Measurements from ENCODE around the gene PEX10. TPM values are rescaled to one million over a fixed set of nuclear protein-coding genes. Genes with fewer than 3 reads are reported as not detected.

Gene PEX10
- total and polyA plus RNA-seq, 4 donors = 6.2 to 16.4 (median 11.8) TPM

- TF ChIP-seq ZBTB33 (IDR thresholded peaks at IDR 0.05) = no peak
- TF ChIP-seq HNF4G (IDR thresholded peaks at IDR 0.05) = no peak
- no peak for TF ChIP-seq NR2F2 (IDR thresholded peaks at IDR 0.05)
- TF ChIP-seq TAF1 (conservative IDR thresholded peaks at IDR 0.05) = no peak
- no peak for TF ChIP-seq RAD21 (IDR thresholded peaks at IDR 0.05)
- no peak for TF ChIP-seq SP1 (IDR thresholded peaks at IDR 0.05)
Measured at GRCh38 chr1:2433936-2434655, 21.7 kb upstream of the PEX10 start (continued).

GRCh38 chr1:2433196-2433595 is 20.8 kb upstream of the PEX10 start:
- Histone ChIP-seq H3K4me1 (ENCODE audit: control insufficient read depth in 4 of 4, insufficient read depth in 4 of 4, low read length in 3 of 4) (no peaks in the 10 kb centered on the region), H3K27me3 (ENCODE audit: control insufficient read depth in 4 of 4, insufficient read depth in 4 of 4, low read length in 3 of 4) (no peaks in the 10 kb centered on the region), H3K36me3 (ENCODE audit: control insufficient read depth in 4 of 4, insufficient read depth in 3 of 4, low read depth in 1 of 4, low read length in 3 of 4) (no peaks in the 10 kb centered on the region), H3K4me3 (ENCODE audit: low read depth in 1 of 3, low read length in 3 of 3) (no peak overlapping the region), H3K9ac (ENCODE audit: low read depth in 1 of 2, low read length in 2 of 2) (no peak overlapping the region), H3K27ac (ENCODE audit: low read depth in 1 of 2, low read length in 2 of 2) (no peak overlapping the region), H3K9me3 (ENCODE audit: control insufficient read depth in 4 of 4, low read length in 3 of 4) (no peaks in the 10 kb centered on the region)
- WGBS = 71% methylated on average over 13 of the region's 13 CpGs
- TF ChIP-seq MAX (IDR thresholded peaks at IDR 0.05) = no peak
- TF ChIP-seq RAD21 (IDR thresholded peaks at IDR 0.05) = no peak
- no peak for TF ChIP-seq CTCF (IDR thresholded peaks at IDR 0.05; ENCODE audit: low read depth, low read length, missing input control)
- no peak for TF ChIP-seq ATF3 (IDR thresholded peaks at IDR 0.05)
- no peak for TF ChIP-seq RXRA (IDR thresholded peaks at IDR 0.05)
- no peak for TF ChIP-seq SP1 (IDR thresholded peaks at IDR 0.05)
- TF ChIP-seq REST (IDR thresholded peaks at IDR 0.05) = no peak
- TF ChIP-seq HNF4G (IDR thresholded peaks at IDR 0.05) = no peak
- no peak for TF ChIP-seq FOXA1 (IDR thresholded peaks at IDR 0.05)
- TF ChIP-seq EGR1 (IDR thresholded peaks at IDR 0.05; ENCODE audit: low read depth in 2 of 2) = no peak
- TF ChIP-seq TAF1 (conservative IDR thresholded peaks at IDR 0.05) = no peak
- no peak for TF ChIP-seq FOXA2 (IDR thresholded peaks at IDR 0.05)
- no peak for TF ChIP-seq JUND (IDR thresholded peaks at IDR 0.05)
- no peak for TF ChIP-seq NR2F2 (IDR thresholded peaks at IDR 0.05)
- no peak for TF ChIP-seq ZBTB33 (IDR thresholded peaks at IDR 0.05)
- no peak for DNase-seq (ENCODE audit: low spot score)
